SK-N-SH (cell line): ENCODE measurements around the gene CSNK1D. TPM values are rescaled to one million over a fixed set of nuclear protein-coding genes. Genes with fewer than 3 reads are reported as not detected.

Source experiments
- CTCF ChIA-PET: fragments of 300-600, 350-600 bp; formaldehyde crosslinking; extraction: SDS; loops from one replicate; lab custom pipeline; 2021; lab: Yijun Ruan, JAX
- POLR2A ChIA-PET: fragments of 350-600 bp; sonication (Branson Sonifier 250); formaldehyde crosslinking; extraction: SDS; loops from one replicate; lab custom pipeline; 2020; ENCODE audit warnings: antibody characterized with exemption, inconsistent platforms; lab: Yijun Ruan, JAX
- DNase-seq: peaks from one replicate; pipeline ENCODE4 v3.0.0; 2012
- H2AFZ ChIP-seq: fragments of 200-600 bp; sonication (generic); 2 replicates; pipeline ENCODE4 v1.8.1; 2016; ENCODE audit warnings: antibody characterized with exemption, mild to moderate bottlenecking, low read depth
- H3F3A ChIP-seq: fragments of 200-600 bp; sonication (generic); replicated peaks from 2 replicates; pipeline ENCODE3; 2016; ENCODE audit warnings: antibody characterized with exemption, mild to moderate bottlenecking; ENCODE audit not compliant: insufficient read depth
- H3K27ac ChIP-seq, 2 experiments: fragments of 200-500 bp in 1 of 2; fragments of 200-600 bp in 1 of 2; sonication (Bioruptor generic) in 1 of 2; sonication (generic), shearing (Covaris generic) in 1 of 2; 2 replicates each; pipeline versions ENCODE4 v1.5.1 to v1.6.1; 2014 to 2016; ENCODE audit warnings: low read depth in 2 of 2, inconsistent platforms in 1 of 2, low read length in 1 of 2, mild to moderate bottlenecking in 1 of 2, mixed read lengths in 1 of 2
- H3K27me3 ChIP-seq: fragments of 200-600 bp; sonication (generic), shearing (Covaris generic); 2 replicates; pipeline ENCODE4 v1.6.1; 2016; ENCODE audit warnings: mixed run types; ENCODE audit not compliant: insufficient read depth
- H3K36me3 ChIP-seq, 2 experiments: fragments of 200-500 bp in 1 of 2; fragments of 200-600 bp in 1 of 2; sonication (Bioruptor generic) in 1 of 2; sonication (generic) in 1 of 2; replicated peaks in 1 of 2; 2 replicates each; pipeline versions ENCODE3 to v1.5.1; 2014 to 2016; ENCODE audit warnings: low read length in 1 of 2, mild to moderate bottlenecking in 1 of 2; ENCODE audit not compliant: insufficient read depth in 2 of 2, control insufficient read depth in 1 of 2
- H3K4me1 ChIP-seq, 2 experiments: fragments of 200-500 bp in 1 of 2; fragments of 200-600 bp in 1 of 2; sonication (Bioruptor generic) in 1 of 2; sonication (generic), shearing (Covaris generic) in 1 of 2; 2 replicates each; pipeline versions ENCODE4 v1.5.1 to v1.6.1; 2014 to 2016; ENCODE audit warnings: low read depth in 1 of 2, low read length in 1 of 2, mixed run types in 1 of 2; ENCODE audit not compliant: insufficient read depth in 2 of 2, control insufficient read depth in 1 of 2
- H3K4me2 ChIP-seq: fragments of 200-600 bp; sonication (generic), shearing (Covaris generic); 2 replicates; pipeline ENCODE4 v1.6.1; 2017; ENCODE audit warnings: mixed run types
- H3K4me3 ChIP-seq, 2 experiments: fragments of 200-500 bp in 1 of 2; fragments of 200-600 bp in 1 of 2; sonication (Bioruptor generic) in 1 of 2; sonication (generic), shearing (Covaris generic) in 1 of 2; 2 replicates each; pipeline versions ENCODE4 v1.5.1 to v1.8.1; 2014 to 2016; ENCODE audit warnings: low read depth in 2 of 2, inconsistent platforms in 1 of 2, low read length in 1 of 2, mild to moderate bottlenecking in 1 of 2, mixed read lengths in 1 of 2, moderate library complexity in 1 of 2
- H3K79me2 ChIP-seq: fragments of 200-600 bp; sonication (generic); 2 replicates; pipeline ENCODE4 v1.8.1; 2017; ENCODE audit warnings: mild to moderate bottlenecking; ENCODE audit not compliant: insufficient read depth
- H3K9ac ChIP-seq: fragments of 200-600 bp; sonication (generic); 2 replicates; pipeline ENCODE4 v1.6.1; 2017; ENCODE audit warnings: mixed run types
- H3K9me2 ChIP-seq: fragments of 200-600 bp; sonication (generic); 2 replicates; pipeline ENCODE4 v1.6.1; 2017; ENCODE audit warnings: mixed run types
- H3K9me3 ChIP-seq: fragments of 200-600 bp; sonication (generic); 2 replicates; pipeline ENCODE4 v1.6.1; 2017; ENCODE audit warnings: mixed run types, mild to moderate bottlenecking, moderate library complexity
- H4K20me1 ChIP-seq: fragments of 200-600 bp; sonication (generic); 2 replicates; pipeline ENCODE4 v1.6.1; 2017; ENCODE audit warnings: mild to moderate bottlenecking, mixed run types; ENCODE audit not compliant: insufficient read depth
- CHD2 ChIP-seq: fragments of 150-350 bp; IDR thresholded peaks from 2 replicates; pipeline ENCODE4 v1.6.1; 2018; ENCODE audit warnings: low read length; ENCODE audit not compliant: partially characterized antibody
- FOSL2 ChIP-seq: IDR thresholded peaks from 2 replicates; pipeline ENCODE4 v1.4.0; 2012; ENCODE audit warnings: low read depth, mild to moderate bottlenecking, moderate library complexity, borderline replicate concordance
- FOXJ3 ChIP-seq: sonication (generic); formaldehyde crosslinking; IDR thresholded peaks from 2 replicates; pipeline ENCODE4 v1.5.1; 2020; ENCODE audit warnings: mild to moderate bottlenecking, missing genetic modification reagents
- JUND ChIP-seq: IDR thresholded peaks from 2 replicates; pipeline ENCODE4 v1.4.0; 2012
- MXI1 ChIP-seq: IDR thresholded peaks from 2 replicates; pipeline ENCODE4 v1.6.1; 2012; ENCODE audit warnings: mild to moderate bottlenecking, low read depth, low read length, improper control_type of control experiment
- NRF1 ChIP-seq: IDR thresholded peaks from 2 replicates; pipeline ENCODE4 v1.6.1; 2012; ENCODE audit warnings: low read depth, mild to moderate bottlenecking, low read length
- RAD21 ChIP-seq: IDR thresholded peaks from 2 replicates; pipeline ENCODE4 v1.6.1; 2012; ENCODE audit warnings: mild to moderate bottlenecking, low read length
- RXRA ChIP-seq: IDR thresholded peaks from 2 replicates; pipeline ENCODE4 v1.4.0; 2012; ENCODE audit warnings: low read depth, mild to moderate bottlenecking, borderline replicate concordance
- SMC3 ChIP-seq: IDR thresholded peaks from 2 replicates; pipeline ENCODE4 v1.6.1; 2012; ENCODE audit warnings: low read depth, low read length, improper control_type of control experiment
- TAF1 ChIP-seq: IDR thresholded peaks from 2 replicates; pipeline ENCODE4 v1.6.1; 2012; ENCODE audit warnings: low read depth, mild to moderate bottlenecking, low read length, moderate library complexity, borderline replicate concordance
- YY1 ChIP-seq: IDR thresholded peaks from 2 replicates; pipeline ENCODE4 v1.4.0; 2012; ENCODE audit warnings: low read depth, mild to moderate bottlenecking
- WGBS: methylation state at CpG from one replicate; pipeline ENCODE4 v1.1.6; 2017; ENCODE audit warnings: low lambda C conversion rate; 5-methylcytosine and 5-hydroxymethylcytosine counted together
- polyA plus RNA-seq, 3 experiments: library from polyadenylated mRNA; depleted of rRNA; stranded (reverse); fragments of >200 nt; gene quantifications; 2 replicates each; pipeline ENCODE4 v1.2.3, GENCODE V29; 2012
- TF ChIP-seq, protein P1 (sequence below): IDR thresholded peaks from 2 replicates; pipeline ENCODE4 v1.4.0; 2012; ENCODE audit warnings: low read depth
- TF ChIP-seq, protein P2 (sequence below): IDR thresholded peaks from 2 replicates; pipeline ENCODE4; 2012
- TF ChIP-seq, protein P3 (sequence below): IDR thresholded peaks from 2 replicates; pipeline ENCODE4 v1.4.0; 2012; ENCODE audit warnings: low read depth, borderline replicate concordance

The CSNK1D gene
- polyA plus RNA-seq, 1 of the 3 experiments (the other 2 are of a cell fraction) = 216 TPM

DNA sequence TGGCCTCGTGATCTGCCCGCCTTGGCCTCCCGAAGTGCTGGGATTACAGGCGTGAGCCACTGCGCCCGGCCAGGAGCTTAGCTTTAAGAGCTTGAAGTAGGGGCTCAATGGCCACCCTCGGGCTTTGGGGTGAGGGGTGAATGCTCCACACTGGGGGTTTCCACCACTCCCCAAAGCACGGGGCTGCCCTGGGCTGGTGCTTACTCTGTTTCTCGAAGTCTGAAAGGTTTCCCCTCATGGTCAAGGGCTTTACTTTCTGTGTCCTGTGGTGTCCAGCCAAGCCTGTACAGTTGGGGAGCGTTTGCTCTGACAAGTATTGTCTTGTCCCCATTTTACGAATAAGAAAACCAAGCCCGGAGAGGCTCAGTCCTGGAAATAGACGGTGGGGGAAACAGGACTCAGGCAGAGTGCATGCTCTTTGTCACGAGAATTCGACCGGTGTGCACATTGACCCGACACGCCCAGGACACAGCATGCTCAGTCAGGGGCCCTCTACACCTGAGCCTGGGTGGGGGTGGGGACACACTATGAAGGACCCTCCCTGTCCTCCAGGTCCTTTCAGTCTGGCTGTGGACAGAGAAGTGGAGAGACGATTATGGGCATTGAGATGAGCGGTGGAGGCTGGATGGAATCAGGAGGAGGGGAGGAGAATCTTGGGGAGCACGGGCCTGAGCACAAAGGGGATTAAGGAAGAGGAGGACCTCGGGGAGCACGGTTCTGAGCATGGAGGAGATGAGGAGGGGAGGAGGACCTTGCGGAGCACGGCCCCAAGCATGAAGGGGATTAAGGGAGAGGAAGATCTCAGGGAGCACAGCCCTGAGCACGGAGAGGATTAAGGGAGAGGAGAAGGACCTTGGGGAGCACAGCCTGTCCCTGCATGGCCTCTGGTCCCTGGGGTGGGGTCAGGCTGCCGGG, 36.4 kb upstream of the CSNK1D start:
- H2AFZ ChIP-seq = no peak overlapping the region
- no peak for DNase-seq
- no peaks in the 10 kb centered on the region for H3K36me3 ChIP-seq
- H3F3A ChIP-seq = no peaks in the 10 kb centered on the region
- CTCF ChIA-PET = interaction anchor here (0.6 to 15.1 kb wide), 7 partner anchors 10 to 350 kb away, joined by 3 to 153 read pairs (median 4); no protein-coding TSS in a partner anchor
- POLR2A ChIA-PET = no interaction called here
- H3K27me3 ChIP-seq = no peaks in the 10 kb centered on the region; the same call in 1 of the 2 replicates
- no peaks in the 10 kb centered on the region for H4K20me1 ChIP-seq
- no peaks in the 10 kb centered on the region for H3K9me3 ChIP-seq
- no peaks in the 10 kb centered on the region for H3K79me2 ChIP-seq
- no peak for TF ChIP-seq FOSL2
- no peak for TF ChIP-seq CHD2
- no peak for TF ChIP-seq NRF1
- no peak for TF ChIP-seq FOXJ3
- TF ChIP-seq YY1 = no peak
- TF ChIP-seq, protein P1, sequence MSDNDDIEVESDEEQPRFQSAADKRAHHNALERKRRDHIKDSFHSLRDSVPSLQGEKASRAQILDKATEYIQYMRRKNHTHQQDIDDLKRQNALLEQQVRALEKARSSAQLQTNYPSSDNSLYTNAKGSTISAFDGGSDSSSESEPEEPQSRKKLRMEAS = no peak
- no peak for TF ChIP-seq RAD21
- TF ChIP-seq MXI1 = no peak
- no peak overlapping the region for H3K9ac ChIP-seq
- H3K4me2 ChIP-seq = no peak overlapping the region
- peaks cover 0 to 8% of the 10 kb centered on the region in 2 experiments; a peak in 1 of 4 replicates for H3K4me1 ChIP-seq
- H3K4me3 ChIP-seq = no peak overlapping the region
- no peak overlapping the region for H3K27ac ChIP-seq
- 73% methylated on average over 27 of the region's 27 CpGs for WGBS
- H3K9me2 ChIP-seq = no peaks in the 10 kb centered on the region

DNA sequence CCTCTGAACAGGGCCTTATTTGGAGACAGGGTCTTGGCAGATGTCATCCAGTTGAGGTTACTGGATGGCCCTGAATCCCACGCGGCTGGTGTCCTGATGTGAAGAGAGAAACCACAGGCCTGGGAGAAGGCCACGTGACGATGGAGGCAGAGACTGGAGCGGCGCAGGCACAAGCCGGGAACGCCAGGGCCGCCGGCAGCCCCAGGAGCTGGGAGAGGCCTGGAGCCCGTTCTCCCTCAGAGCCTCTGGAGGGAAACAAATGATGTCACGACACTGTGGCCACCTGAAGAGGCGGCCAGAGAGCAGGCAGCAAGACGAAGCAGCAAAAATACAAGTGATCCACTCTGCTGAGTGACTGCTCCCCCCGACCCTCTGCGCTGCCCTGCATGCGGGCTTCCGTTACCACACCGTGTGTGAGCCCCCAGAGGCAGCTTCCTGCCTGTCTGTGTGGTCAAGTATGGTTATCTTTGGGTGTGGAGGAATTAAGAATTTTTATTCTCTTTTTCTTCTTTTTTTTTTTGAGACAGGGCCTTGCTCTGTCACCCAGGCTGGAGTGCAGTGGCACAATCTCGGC, 32.3 kb upstream of the CSNK1D start:
- ChIA-PET CTCF (interaction anchor here (1.2 to 15.1 kb wide), 4 partner anchors 15 to 108 kb away, joined by 6 to 184 read pairs (median 80); no protein-coding TSS in a partner anchor), POLR2A (no interaction called here)
- no peaks in the 10 kb centered on the region; the same call in 1 of the 2 replicates for H3K27me3 ChIP-seq
- no peak for TF ChIP-seq JUND
- TF ChIP-seq YY1 = no peak
- no peak for TF ChIP-seq CHD2
- TF ChIP-seq, protein P2, sequence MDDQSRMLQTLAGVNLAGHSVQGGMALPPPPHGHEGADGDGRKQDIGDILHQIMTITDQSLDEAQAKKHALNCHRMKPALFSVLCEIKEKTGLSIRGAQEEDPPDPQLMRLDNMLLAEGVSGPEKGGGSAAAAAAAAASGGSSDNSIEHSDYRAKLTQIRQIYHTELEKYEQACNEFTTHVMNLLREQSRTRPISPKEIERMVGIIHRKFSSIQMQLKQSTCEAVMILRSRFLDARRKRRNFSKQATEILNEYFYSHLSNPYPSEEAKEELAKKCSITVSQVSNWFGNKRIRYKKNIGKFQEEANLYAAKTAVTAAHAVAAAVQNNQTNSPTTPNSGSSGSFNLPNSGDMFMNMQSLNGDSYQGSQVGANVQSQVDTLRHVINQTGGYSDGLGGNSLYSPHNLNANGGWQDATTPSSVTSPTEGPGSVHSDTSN = no peak
- TF ChIP-seq FOSL2 = no peak
- TF ChIP-seq RXRA = no peak
- TF ChIP-seq SMC3 = no peak
- TF ChIP-seq TAF1 = no peak
- TF ChIP-seq, protein P3, sequence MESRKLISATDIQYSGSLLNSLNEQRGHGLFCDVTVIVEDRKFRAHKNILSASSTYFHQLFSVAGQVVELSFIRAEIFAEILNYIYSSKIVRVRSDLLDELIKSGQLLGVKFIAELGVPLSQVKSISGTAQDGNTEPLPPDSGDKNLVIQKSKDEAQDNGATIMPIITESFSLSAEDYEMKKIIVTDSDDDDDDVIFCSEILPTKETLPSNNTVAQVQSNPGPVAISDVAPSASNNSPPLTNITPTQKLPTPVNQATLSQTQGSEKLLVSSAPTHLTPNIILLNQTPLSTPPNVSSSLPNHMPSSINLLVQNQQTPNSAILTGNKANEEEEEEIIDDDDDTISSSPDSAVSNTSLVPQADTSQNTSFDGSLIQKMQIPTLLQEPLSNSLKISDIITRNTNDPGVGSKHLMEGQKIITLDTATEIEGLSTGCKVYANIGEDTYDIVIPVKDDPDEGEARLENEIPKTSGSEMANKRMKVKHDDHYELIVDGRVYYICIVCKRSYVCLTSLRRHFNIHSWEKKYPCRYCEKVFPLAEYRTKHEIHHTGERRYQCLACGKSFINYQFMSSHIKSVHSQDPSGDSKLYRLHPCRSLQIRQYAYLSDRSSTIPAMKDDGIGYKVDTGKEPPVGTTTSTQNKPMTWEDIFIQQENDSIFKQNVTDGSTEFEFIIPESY = no peak
- H2AFZ ChIP-seq = no peak overlapping the region
- no peak overlapping the region for H3K4me3 ChIP-seq
- H3K4me1 ChIP-seq = peaks cover 0 to 15% of the 10 kb centered on the region in 2 experiments; a peak in 1 of 4 replicates
- H3K36me3 ChIP-seq = no peaks in the 10 kb centered on the region
- H3K9me2 ChIP-seq = no peaks in the 10 kb centered on the region
- no peak for DNase-seq
- no peak overlapping the region for H3K4me2 ChIP-seq
- WGBS = 88% methylated on average over 20 of the region's 20 CpGs
- no peaks in the 10 kb centered on the region for H3K79me2 ChIP-seq
- H3K9me3 ChIP-seq = no peaks in the 10 kb centered on the region
- no peaks in the 10 kb centered on the region for H4K20me1 ChIP-seq
- H3F3A ChIP-seq = no peaks in the 10 kb centered on the region
- no peak overlapping the region for H3K9ac ChIP-seq
- no peak overlapping the region; a peak in 1 of 4 replicates for H3K27ac ChIP-seq
